ENCODE data around the gene RUSF1.

DNA sequence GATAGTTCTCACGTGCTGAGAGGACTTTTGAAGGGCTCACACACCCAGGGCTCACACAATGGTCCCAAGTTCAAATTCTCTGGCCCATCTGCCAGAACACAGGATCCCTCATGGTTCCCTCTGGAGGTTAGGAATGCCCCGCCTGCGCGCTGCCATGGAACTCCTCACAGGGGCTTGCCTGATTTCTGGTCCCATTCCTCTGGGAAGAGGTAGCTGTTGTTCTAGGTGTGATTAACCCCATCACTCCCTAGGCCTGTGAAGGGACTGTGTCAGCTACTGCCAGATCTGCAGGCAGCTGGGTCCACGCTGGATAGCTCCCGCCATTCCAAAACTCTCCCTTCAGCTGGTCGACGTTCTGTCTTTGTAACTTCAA is 51.2 kb downstream of the RUSF1 start:
- TF ChIP-seq, protein P1, sequence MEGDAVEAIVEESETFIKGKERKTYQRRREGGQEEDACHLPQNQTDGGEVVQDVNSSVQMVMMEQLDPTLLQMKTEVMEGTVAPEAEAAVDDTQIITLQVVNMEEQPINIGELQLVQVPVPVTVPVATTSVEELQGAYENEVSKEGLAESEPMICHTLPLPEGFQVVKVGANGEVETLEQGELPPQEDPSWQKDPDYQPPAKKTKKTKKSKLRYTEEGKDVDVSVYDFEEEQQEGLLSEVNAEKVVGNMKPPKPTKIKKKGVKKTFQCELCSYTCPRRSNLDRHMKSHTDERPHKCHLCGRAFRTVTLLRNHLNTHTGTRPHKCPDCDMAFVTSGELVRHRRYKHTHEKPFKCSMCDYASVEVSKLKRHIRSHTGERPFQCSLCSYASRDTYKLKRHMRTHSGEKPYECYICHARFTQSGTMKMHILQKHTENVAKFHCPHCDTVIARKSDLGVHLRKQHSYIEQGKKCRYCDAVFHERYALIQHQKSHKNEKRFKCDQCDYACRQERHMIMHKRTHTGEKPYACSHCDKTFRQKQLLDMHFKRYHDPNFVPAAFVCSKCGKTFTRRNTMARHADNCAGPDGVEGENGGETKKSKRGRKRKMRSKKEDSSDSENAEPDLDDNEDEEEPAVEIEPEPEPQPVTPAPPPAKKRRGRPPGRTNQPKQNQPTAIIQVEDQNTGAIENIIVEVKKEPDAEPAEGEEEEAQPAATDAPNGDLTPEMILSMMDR (IDR thresholded peaks at IDR 0.05): no peak
- TF ChIP-seq EP300 (IDR thresholded peaks at IDR 0.05): no peak
